Neutrophil (primary cell): ENCODE data around the gene CHST10.

ENCODE experiments used
- H3K27ac ChIP-seq: fragments of 200-600 bp; sonication (generic); 2 replicates; pipeline ENCODE4 v1.5.1; 2016; ENCODE audit warnings: mild to moderate bottlenecking, moderate library complexity
- H3K27me3 ChIP-seq: fragments of 200-600 bp; sonication (generic); 2 replicates; pipeline ENCODE4 v1.6.0; 2016; ENCODE audit warnings: mild to moderate bottlenecking
- H3K36me3 ChIP-seq: fragments of 200-600 bp; sonication (generic); 2 replicates; pipeline ENCODE4 v1.5.1; 2017
- H3K4me1 ChIP-seq, 2 experiments: fragments of 200-600 bp in 1 of 2; sonication (generic) in 1 of 2; 1 replicate in 1 of 2; 2 replicates in 1 of 2; pipeline versions ENCODE4 v1.5.1 to v1.6.1; 2013 to 2016; ENCODE audit warnings: low read depth in 1 of 2, low read length in 1 of 2, mild to moderate bottlenecking in 1 of 2, moderate library complexity in 1 of 2; ENCODE audit not compliant: control insufficient read depth in 1 of 2, insufficient read depth in 1 of 2
- H3K4me3 ChIP-seq, 2 experiments: fragments of 200-600 bp in 1 of 2; sonication (generic) in 1 of 2; 1 replicate in 1 of 2; 2 replicates in 1 of 2; pipeline ENCODE4 v1.5.1; 2013 to 2016; ENCODE audit warnings: low read depth in 1 of 2, low read length in 1 of 2, mild to moderate bottlenecking in 1 of 2, moderate library complexity in 1 of 2
- H3K9me3 ChIP-seq: fragments of 200-600 bp; sonication (generic); 2 replicates; pipeline ENCODE4 v1.5.1; 2016
- CTCF ChIP-seq: fragments of 200-600 bp; sonication (generic); IDR thresholded peaks from 2 replicates; pipeline ENCODE4 v1.5.1; 2016; ENCODE audit warnings: antibody characterized with exemption

Gene CHST10

GRCh38 chr2:100393362-100393761, 24.1 kb downstream of the CHST10 start:
- Histone ChIP-seq H3K27ac (no peak overlapping the region), H3K36me3 (no peaks in the 10 kb centered on the region), H3K4me3 (no peak overlapping the region), H3K9me3 (no peaks in the 10 kb centered on the region), H3K4me1 (no peaks in the 10 kb centered on the region), H3K27me3 (no peaks in the 10 kb centered on the region)
- TF ChIP-seq CTCF = no peak

DNA sequence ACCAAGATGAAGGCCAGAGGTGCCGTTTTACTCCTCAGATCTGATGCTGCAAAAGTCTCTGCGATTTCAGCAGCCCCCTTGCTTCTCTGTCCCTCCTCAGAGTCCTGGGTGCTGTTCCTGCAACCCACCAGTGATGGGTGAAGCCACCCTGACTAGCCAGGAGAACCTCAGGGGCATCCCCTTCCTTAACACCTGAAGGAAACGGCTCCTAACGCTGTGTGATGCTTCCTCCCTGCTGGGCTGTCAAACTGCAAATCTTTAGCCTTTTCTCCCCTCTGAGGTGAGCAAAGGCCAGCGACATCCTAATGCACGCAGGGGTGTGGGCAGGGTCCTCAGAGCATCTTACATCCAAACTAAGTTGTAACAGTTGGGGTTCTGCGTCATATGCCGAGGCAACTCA, 24.8 kb downstream of the CHST10 start:
- no peaks in the 10 kb centered on the region for H3K4me1 ChIP-seq
- no peak overlapping the region for H3K4me3 ChIP-seq
- TF ChIP-seq CTCF = no peak
- no peaks in the 10 kb centered on the region for H3K36me3 ChIP-seq
- no peak overlapping the region for H3K27ac ChIP-seq
- H3K9me3 ChIP-seq = no peaks in the 10 kb centered on the region
- no peaks in the 10 kb centered on the region for H3K27me3 ChIP-seq

DNA sequence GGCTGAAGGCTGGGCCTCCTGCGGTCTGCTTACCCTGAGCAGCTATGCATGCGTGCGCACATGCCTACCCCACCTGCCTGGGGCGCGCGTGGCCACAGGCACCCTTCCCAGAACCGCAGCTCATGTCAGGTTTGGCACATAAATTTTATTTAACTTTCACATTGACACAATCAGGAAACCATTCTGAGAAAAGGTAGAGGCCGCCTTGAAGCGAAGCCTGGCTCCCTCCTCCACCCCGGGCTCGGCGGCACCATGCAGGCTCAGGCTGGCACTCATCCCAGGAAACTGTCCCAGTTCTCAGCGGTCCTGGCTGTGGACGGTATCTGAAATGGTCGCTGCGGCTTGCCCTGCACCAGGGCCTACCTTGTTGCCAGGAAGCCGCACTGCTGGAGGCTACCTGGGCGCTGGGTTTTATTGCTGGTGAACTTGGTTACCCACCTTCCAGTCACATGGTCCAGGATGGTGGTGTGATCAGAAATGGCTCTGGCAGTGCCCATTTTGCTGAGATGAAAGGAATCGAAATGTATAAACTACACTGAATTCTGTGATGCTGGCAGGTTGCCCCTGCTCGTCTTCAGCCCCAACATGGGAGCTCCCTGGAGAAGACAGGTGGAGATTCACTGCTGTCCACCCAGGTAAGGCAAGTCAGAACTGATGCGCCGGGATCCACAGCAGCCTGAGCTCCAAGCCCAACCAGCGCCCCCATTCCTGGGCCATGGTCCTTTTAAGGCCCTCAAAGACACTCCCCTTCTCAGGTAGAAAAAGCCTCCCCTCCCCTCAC, 25.5 kb downstream of the CHST10 start:
- Histone ChIP-seq H3K27ac (no peak overlapping the region), H3K36me3 (no peaks in the 10 kb centered on the region), H3K9me3 (no peaks in the 10 kb centered on the region), H3K27me3 (no peaks in the 10 kb centered on the region), H3K4me3 (no peak overlapping the region), H3K4me1 (no peaks in the 10 kb centered on the region)
- TF ChIP-seq CTCF = no peak

DNA sequence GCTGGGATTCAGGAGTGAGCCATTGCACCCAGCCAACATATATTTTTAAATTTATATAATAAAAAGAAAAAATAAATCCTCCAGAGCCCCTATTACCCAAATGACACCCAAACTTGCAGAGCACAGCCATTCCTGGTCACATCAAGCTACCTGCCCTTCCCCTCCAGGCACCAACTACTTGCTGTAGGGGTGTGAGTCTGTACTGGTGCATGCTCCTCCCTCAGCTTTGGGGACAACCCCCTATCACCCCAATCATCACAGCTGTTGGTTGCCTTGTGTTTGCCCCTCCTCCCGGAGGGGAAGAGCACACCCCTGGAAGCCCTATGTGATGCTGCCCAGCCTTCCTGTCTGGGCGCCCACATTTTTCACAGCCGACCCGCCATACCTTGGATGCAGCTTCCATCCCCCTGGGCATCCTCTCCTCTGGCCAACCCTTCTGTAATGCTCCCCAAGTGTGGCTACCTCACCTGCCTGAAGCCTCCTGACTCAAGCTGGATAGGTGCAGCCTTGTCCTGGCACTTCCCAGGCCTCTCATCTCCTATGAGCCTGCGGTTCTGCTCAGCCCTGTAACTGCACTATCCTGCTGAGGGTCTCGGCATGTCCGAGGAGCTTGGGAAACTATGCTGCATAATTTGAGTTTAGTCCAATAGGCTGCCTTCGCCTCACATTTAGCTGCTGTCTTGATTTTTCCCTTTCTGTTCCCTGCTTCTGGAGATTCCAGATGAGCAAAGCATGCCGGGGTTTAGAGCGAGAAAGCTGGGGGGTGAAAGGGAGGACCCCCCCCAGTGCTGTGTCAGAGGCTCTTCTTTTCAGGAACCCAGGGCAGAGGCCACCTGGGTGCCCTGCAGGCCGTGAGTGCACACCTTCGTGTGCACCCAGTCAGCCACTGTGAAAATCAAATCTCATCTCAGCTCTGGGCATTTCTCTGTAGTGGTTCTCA, 27.2 kb downstream of the CHST10 start:
- H3K4me1 ChIP-seq = no peaks in the 10 kb centered on the region

GRCh38 chr2:100388703-100389102, 28.8 kb downstream of the CHST10 start:
- no peaks in the 10 kb centered on the region for H3K36me3 ChIP-seq
- no peak overlapping the region for H3K27ac ChIP-seq
- TF ChIP-seq CTCF = no peak
- H3K4me1 ChIP-seq = no peaks in the 10 kb centered on the region
- no peaks in the 10 kb centered on the region for H3K9me3 ChIP-seq
- no peak overlapping the region for H3K4me3 ChIP-seq
- no peaks in the 10 kb centered on the region for H3K27me3 ChIP-seq

More for the DNA sequence above, 27.2 kb downstream of the CHST10 start:
- no peaks in the 10 kb centered on the region for H3K27me3 ChIP-seq
- H3K36me3 ChIP-seq = no peaks in the 10 kb centered on the region
- no peak for TF ChIP-seq CTCF
- no peaks in the 10 kb centered on the region for H3K9me3 ChIP-seq
- H3K4me3 ChIP-seq = no peak overlapping the region
- H3K27ac ChIP-seq = no peak overlapping the region
